Transverse colon (tissue), 4 donors: Measurements from ENCODE around the gene TMEM17. TPM values are rescaled to one million over a fixed set of nuclear protein-coding genes. Genes with fewer than 3 reads are reported as not detected.

Experiments used
- DNase-seq: peaks from one replicate; pipeline ENCODE4 v3.0.0-alpha.2; 2019
- H3K27ac ChIP-seq, 4 donors: fragments of 200-600 bp; sonication (generic); 2 replicates each; pipeline ENCODE4 v1.5.1; 2016 to 2018; ENCODE audit warnings: inconsistent platforms in 4 of 4
- H3K27me3 ChIP-seq: fragments of 200-600 bp; sonication (generic); 2 replicates; pipeline ENCODE4 v1.5.1; 2017; ENCODE audit warnings: inconsistent platforms
- H3K36me3 ChIP-seq, 4 donors: fragments of 200-600 bp; sonication (generic); 2 replicates each; pipeline ENCODE4 v1.5.1; 2017 to 2019; ENCODE audit warnings: inconsistent platforms in 4 of 4
- H3K4me1 ChIP-seq, 4 donors: fragments of 200-600 bp; sonication (generic); 2 replicates each; pipeline ENCODE4 v1.5.1; 2017 to 2020; ENCODE audit warnings: inconsistent platforms in 4 of 4
- H3K4me3 ChIP-seq, 4 donors: fragments of 200-600 bp; sonication (generic); 1 replicate in 1 of 4; 2 replicates in 3 of 4; pipeline versions ENCODE4 v1.5.1 to v1.6.1; 2017 to 2019; ENCODE audit warnings: inconsistent platforms in 4 of 4
- H3K9me3 ChIP-seq, 2 donors: fragments of 200-600 bp; sonication (generic); 2 replicates each; pipeline ENCODE4 v1.5.1; 2017 to 2019; ENCODE audit warnings: inconsistent platforms in 2 of 2
- CTCF ChIP-seq, 5 experiments: fragments of 200-600 bp in 3 of 5; fragments of 450-650 bp in 2 of 5; sonication (generic) in 3 of 5; IDR thresholded peaks; 1 replicate in 2 of 5; 2 replicates in 3 of 5; pipeline ENCODE4 v1.5.1; 2016 to 2017; ENCODE audit warnings: antibody characterized with exemption in 5 of 5, inconsistent platforms in 3 of 5, mild to moderate bottlenecking in 2 of 5, moderate library complexity in 1 of 5
- EP300 ChIP-seq: sonication (generic); formaldehyde crosslinking; IDR thresholded peaks from one replicate; pipeline ENCODE4 v1.6.1; 2017; ENCODE audit warnings: antibody characterized with exemption, low read depth
- POLR2A ChIP-seq: fragments of 450-650 bp; IDR thresholded peaks from one replicate; pipeline ENCODE4 v1.6.1; 2016; ENCODE audit warnings: antibody characterized with exemption, mild to moderate bottlenecking, moderate library complexity
- POLR2AphosphoS5 ChIP-seq, 3 donors: sonication (generic); formaldehyde crosslinking; IDR thresholded peaks; one replicate each; pipeline ENCODE4 v1.6.1; 2016; ENCODE audit warnings: antibody characterized with exemption in 3 of 3
- WGBS, 2 donors: methylation state at CpG; one replicate each; pipeline ENCODE4 v1.1.5; 2018; ENCODE audit warnings: low coverage in 1 of 2; 5-methylcytosine and 5-hydroxymethylcytosine counted together
- in situ Hi-C, 4 donors: fragments of 200-750 bp; cut with MboI; loops; one replicate each; pipeline versions ENCODE4 v1.15.0 to v1.15.1; 2017; ENCODE audit warnings: low sequenced_read_pairs in 3 of 4, low pct_ligation_motif_present in 1 of 4, low pct_unique_long_range_greater_than_20kb in 1 of 4
- intact Hi-C: fragments of 100-400 bp; cut with DNase I; formaldehyde crosslinking; loops from one replicate; pipeline ENCODE4 v1.15.1; 2023; ENCODE audit warnings: low total_unique reads
- total RNA-seq, 4 donors: library from RNA; depleted of rRNA; stranded (reverse); fragments of >200 nt; gene quantifications; one replicate each; pipeline ENCODE4 v1.1.0, GENCODE V29; 2016

The TMEM17 gene
- total RNA-seq, 4 donors from 2014 or later = 0.96 to 1.4 TPM; not detected in 2

- WGBS, 2 donors = 91 to 92% methylated on average over 7 to 14 of the region's 14 CpGs
- no peak for DNase-seq
- Histone ChIP-seq H3K27ac (no peak overlapping the region), H3K9me3 (no peaks in the 10 kb centered on the region), H3K36me3 (no peaks in the 10 kb centered on the region), H3K4me1 (peaks cover 0 to 3% (median 0%) of the 10 kb centered on the region in 4 donors), H3K27me3 (no peaks in the 10 kb centered on the region), H3K4me3 (no peak overlapping the region)
- intact Hi-C loops (loop anchor here (10.0 kb wide), 1 partner anchor 240 kb away; the partner anchor contains the start of gene EHBP1), in situ Hi-C loops (no loop called here)
- TF ChIP-seq POLR2AphosphoS5 (IDR thresholded peaks at IDR 0.05) = no peak
- TF ChIP-seq POLR2A = no peak
- no peak for TF ChIP-seq CTCF (IDR thresholded peaks at IDR 0.05)
- no peak for TF ChIP-seq EP300
Measured at GRCh38 chr2:62464221-62465007, 41.6 kb downstream of the TMEM17 start.

- H3K36me3 ChIP-seq = no peaks in the 10 kb centered on the region
- intact Hi-C loops = loop anchor here (10.0 kb wide), 1 partner anchor 243 kb away; the partner anchor contains the start of gene EHBP1
- peaks cover 0 to 7% (median 6%) of the 10 kb centered on the region in 4 donors for H3K4me1 ChIP-seq
- WGBS, 2 donors = 83% methylated on average over 2 of the region's 2 CpGs; no CpG with 5 or more reads in 1 of the 2 donors
- TF ChIP-seq EP300 = no peak
- TF ChIP-seq CTCF (IDR thresholded peaks at IDR 0.05) = no peak
- no peak for TF ChIP-seq POLR2AphosphoS5 (IDR thresholded peaks at IDR 0.05)
- no peak for TF ChIP-seq POLR2A
- no peak overlapping the region for H3K27ac ChIP-seq
- H3K9me3 ChIP-seq = no peaks in the 10 kb centered on the region
- DNase-seq = no peak
- in situ Hi-C loops = no loop called here
- no peaks in the 10 kb centered on the region for H3K27me3 ChIP-seq
- no peak overlapping the region for H3K4me3 ChIP-seq
Measured at GRCh38 chr2:62462211-62462610, 43.8 kb downstream of the TMEM17 start.

GRCh38 chr2:62461707-62462106 lies 44.3 kb downstream of the TMEM17 start:
- no peak for DNase-seq
- Histone ChIP-seq H3K4me1 (peaks cover 1 to 10% (median 7%) of the 10 kb centered on the region in 4 donors), H3K27ac (no peak overlapping the region), H3K36me3 (no peaks in the 10 kb centered on the region), H3K27me3 (no peaks in the 10 kb centered on the region), H3K4me3 (no peak overlapping the region), H3K9me3 (no peaks in the 10 kb centered on the region)
- WGBS, 2 donors = 77% methylated on average over 4 of the region's 4 CpGs; no CpG with 5 or more reads in 1 of the 2 donors
- intact Hi-C loops = loop anchor here (10.0 kb wide), 1 partner anchor 243 kb away; the partner anchor contains the start of gene EHBP1
- no peak for TF ChIP-seq POLR2A
- no peak for TF ChIP-seq EP300
- TF ChIP-seq CTCF (IDR thresholded peaks at IDR 0.05) = no peak
- no peak for TF ChIP-seq POLR2AphosphoS5 (IDR thresholded peaks at IDR 0.05)
- in situ Hi-C loops = no loop called here

GRCh38 chr2:62461017-62461553 lies 44.9 kb downstream of the TMEM17 start:
- 87 to 91% methylated on average over 3 to 4 of the region's 4 CpGs for WGBS, 2 donors
- H3K4me1 ChIP-seq = peaks cover 4 to 14% (median 8%) of the 10 kb centered on the region in 4 donors

More at GRCh38 chr2:62461017-62461553, 44.9 kb downstream of the TMEM17 start:
- intact Hi-C loops (loop anchor here (10.0 kb wide), 1 partner anchor 244 kb away; the partner anchor contains the start of gene EHBP1), in situ Hi-C loops (no loop called here)
- no peak overlapping the region for H3K4me3 ChIP-seq
- H3K36me3 ChIP-seq = no peaks in the 10 kb centered on the region
- TF ChIP-seq CTCF (IDR thresholded peaks at IDR 0.05) = no peak
- no peak for TF ChIP-seq POLR2AphosphoS5 (IDR thresholded peaks at IDR 0.05)
- no peak for TF ChIP-seq POLR2A
- TF ChIP-seq EP300 = no peak
- H3K9me3 ChIP-seq = no peaks in the 10 kb centered on the region
- no peaks in the 10 kb centered on the region for H3K27me3 ChIP-seq
- DNase-seq = no peak
- H3K27ac ChIP-seq = no peak overlapping the region
